Coronary artery (tissue), 2 donors: Measurements from ENCODE around the gene NME4.

Source experiments
- DNase-seq: peaks from one replicate; pipeline ENCODE4 v3.0.0-alpha.2; 2017; ENCODE audit warnings: low spot score
- H3K27ac ChIP-seq, 2 donors: fragments of 200-600 bp; sonication (generic); one replicate each; pipeline ENCODE4 v1.5.1; 2016 to 2019
- H3K4me3 ChIP-seq: fragments of 200-600 bp; sonication (generic); 2 replicates; pipeline ENCODE4 v1.5.1; 2016; ENCODE audit warnings: mild to moderate bottlenecking, moderate library complexity
- TF ChIP-seq, protein P1 (sequence below): fragments of 200-600 bp; sonication (generic); IDR thresholded peaks from one replicate; pipeline ENCODE4 v1.5.1; 2019; ENCODE audit warnings: antibody characterized with exemption

The NME4 gene

DNA sequence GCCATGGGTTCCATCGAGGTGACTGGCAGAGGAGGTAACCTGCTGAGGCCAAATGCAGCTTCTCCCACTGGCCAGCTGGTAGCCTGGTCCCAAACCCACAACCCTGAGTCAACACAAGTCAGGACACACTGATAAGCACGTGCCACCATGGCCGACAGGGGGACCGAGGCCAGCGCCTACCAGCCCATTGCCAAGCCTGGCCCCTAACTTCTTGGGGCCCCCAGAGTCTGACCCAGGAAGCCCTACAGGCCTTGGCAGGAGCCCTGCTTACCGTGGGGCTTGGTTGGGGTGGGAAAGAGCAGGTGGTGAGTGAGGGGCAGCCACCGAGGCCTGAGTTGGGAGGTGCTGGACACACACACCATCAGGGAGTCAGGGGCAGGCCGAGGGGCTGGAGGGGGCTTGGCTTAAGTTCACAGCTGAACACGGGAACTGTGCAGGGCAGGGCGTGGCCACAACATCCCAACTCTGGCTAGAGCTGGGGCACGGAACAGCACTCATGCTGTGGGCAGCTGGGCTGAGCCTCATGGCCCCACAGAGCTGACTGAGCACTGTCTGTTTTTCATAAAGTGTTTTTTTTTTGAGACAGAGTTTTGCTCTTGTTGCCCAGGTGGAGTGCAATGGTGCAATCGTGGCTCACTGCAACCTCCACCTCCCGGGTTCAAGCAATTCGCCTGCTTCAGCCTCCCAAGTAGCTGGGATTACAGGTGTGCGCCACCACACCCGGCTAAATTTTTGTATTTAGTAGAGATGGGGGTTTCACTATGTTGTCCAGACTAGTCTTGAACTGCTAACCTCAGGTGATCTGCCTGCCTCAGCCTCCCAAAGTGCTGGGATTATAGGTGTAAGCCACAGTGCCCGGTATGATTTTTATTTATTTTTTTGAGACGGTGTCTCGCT, 32.2 kb upstream of the NME4 start:
- Histone ChIP-seq H3K27ac (no peak overlapping the region), H3K4me3 (no peak overlapping the region)
- TF ChIP-seq, protein P1, sequence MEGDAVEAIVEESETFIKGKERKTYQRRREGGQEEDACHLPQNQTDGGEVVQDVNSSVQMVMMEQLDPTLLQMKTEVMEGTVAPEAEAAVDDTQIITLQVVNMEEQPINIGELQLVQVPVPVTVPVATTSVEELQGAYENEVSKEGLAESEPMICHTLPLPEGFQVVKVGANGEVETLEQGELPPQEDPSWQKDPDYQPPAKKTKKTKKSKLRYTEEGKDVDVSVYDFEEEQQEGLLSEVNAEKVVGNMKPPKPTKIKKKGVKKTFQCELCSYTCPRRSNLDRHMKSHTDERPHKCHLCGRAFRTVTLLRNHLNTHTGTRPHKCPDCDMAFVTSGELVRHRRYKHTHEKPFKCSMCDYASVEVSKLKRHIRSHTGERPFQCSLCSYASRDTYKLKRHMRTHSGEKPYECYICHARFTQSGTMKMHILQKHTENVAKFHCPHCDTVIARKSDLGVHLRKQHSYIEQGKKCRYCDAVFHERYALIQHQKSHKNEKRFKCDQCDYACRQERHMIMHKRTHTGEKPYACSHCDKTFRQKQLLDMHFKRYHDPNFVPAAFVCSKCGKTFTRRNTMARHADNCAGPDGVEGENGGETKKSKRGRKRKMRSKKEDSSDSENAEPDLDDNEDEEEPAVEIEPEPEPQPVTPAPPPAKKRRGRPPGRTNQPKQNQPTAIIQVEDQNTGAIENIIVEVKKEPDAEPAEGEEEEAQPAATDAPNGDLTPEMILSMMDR: no peak
- DNase-seq: no peak

DNA sequence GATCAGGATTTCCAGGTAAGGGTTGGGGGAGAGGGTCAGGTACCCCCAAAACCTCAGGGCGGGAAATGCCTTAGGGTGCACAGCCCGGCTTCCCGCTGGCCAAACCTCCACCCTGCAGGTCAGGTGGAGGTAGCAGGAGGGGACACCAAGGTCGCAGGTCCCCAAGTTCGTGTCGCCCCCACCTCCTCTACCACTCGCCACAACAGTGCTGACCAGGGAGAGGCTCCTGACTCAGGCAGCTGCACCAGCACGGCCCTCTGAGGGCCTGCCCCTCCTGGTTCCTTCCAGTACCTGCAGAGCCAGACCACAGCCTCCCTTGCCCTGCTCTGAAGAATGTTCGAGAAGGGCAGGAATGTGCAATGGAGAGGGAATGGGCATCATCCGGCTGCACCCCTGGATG, 30.5 kb upstream of the NME4 start:
- Histone ChIP-seq H3K4me3 (no peak overlapping the region), H3K27ac (no peak overlapping the region)
- DNase-seq: no peak
- TF ChIP-seq, protein P1: no peak

DNA sequence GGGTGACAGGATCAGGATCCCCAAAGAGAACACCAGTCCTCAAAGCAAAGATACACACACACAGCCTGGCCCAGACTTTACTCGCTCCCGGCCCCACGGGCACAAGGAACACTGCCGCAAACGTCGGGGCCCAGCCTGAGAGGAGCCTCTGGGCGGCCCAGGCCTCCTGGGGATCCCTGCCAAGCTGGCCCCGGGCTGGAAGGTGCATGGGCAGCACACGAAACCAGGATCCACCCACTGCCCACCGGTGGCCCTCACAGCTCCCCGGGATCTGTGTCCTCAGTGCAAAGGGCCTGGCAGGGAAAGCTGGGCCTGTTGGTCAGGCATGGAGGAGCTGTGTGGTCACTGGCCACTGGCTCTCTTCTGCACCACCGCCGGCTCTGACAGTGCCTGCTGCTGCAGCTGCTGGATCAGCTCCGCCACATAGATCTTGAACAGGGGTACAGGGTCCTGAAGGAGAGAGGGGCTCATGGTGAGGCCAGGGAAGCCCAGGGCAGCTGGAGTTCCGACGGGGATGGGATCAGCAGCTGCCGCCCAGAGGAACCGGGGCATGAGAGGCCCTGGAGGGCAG, 29.6 kb upstream of the NME4 start:
- H3K27ac ChIP-seq: no peak overlapping the region
- TF ChIP-seq, protein P1: no peak
- H3K4me3 ChIP-seq: no peak overlapping the region
- no peak for DNase-seq

DNA sequence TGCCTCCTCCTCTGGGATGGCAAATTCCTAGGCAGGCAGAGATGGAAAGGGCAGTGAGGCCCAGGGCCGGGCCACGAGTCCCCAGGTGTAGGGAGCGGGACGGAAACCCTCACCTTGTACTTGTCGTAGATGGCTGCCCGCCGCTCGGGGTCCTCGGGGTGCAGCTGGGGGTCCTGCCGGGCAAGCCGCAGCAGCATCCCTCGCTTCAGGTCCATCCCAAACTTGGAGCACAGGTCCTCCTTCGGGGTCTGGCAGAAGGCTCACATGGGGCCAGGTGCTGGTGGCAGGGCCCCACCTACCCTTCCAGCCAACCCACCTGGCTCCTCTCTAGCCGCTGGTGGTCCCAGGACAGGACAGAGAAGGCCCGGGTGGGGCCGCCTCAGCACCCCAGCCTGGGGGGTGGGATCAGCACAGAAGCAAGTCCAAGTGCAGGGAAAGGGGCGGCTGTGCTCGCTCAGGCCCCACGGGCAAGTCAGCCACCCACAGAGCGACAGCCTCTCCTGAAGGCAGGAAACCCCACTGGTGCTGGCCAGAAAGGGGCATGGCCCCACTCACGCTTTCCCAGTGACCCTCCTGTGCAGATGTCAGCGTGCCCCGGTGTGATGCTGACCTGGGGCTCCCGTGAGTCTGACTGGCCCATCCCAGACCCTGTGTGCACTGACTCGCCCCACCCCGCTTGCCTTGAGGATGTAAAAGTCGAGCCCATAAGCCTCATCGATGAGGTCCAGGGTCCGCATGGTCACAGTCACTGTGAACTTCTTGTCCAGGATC, 28.4 kb upstream of the NME4 start:
- TF ChIP-seq, protein P1: no peak
- H3K27ac ChIP-seq: no peak overlapping the region
- H3K4me3 ChIP-seq: no peak overlapping the region
- no peak for DNase-seq

DNA sequence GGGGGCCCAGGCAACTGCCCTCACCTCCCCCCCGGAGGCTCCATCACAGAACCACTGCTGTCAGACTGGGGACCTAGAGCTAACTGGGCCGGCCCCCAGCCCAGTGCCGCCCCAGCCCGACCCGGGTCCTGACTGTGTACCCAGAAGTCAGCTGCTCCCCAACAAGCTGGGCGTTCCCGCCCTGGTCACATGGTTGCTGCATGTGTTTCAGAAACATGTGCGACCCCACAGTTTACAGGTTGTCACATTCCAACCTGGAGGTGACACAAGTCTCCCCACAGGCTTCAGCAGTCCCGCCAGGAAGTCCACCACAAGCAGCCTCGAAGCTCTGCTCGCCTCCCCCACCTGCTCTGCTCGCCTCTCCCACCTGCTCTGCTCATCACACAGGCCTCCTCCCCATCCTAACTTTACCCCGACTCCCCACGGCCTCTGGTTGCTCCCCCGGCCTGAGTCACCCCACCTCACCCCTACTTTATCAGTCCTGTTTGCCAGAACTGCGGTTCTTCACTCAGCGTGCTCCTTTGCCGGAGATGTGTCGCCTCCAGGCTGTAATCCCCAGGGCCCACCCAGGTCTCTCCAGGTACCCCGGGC, 27.6 kb upstream of the NME4 start:
- H3K4me3 ChIP-seq: peak overlapping the region; percentile 73
- TF ChIP-seq, protein P1: no peak

DNA sequence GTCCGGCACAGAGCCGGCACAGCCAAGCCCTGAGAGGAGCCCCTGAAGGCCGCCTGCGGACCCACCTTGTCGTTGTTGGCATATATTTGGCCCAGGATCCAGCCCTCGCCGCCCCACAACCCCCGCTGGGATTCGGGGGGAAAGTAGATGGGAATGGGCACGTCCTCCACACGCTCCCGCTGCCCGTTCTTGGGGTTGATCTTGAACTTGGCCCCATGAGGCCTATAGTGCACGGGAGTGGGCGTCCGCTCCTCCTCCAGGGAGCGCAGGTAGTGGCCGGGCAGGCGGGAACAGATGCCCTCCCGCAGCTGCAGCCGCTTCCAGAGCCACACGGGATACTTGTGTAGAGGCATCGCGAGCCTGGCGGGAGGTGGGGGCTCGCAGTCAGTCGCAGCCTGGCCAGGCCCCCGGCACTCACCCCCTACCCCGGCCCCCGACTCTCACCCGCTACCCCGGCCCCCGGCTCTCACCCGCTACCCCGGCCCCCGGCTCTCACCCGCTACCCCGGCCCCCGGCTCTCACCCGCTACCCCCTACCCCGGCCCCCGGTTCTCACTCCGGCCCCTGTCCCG, 27.0 kb upstream of the NME4 start:
- TF ChIP-seq, protein P1: no peak
- no peak for DNase-seq
- Histone ChIP-seq H3K27ac (peak overlapping the region in 1 of 2 donors; percentile 68), H3K4me3 (peak overlapping the region; percentile 73)

More for the DNA sequence above, 27.6 kb upstream of the NME4 start:
- no peak for DNase-seq
- no peak overlapping the region for H3K27ac ChIP-seq
